HEK293T (cell line): ENCODE data around the gene NEK6.

Source experiments
- ARNT ChIP-seq: fragments of 450-650 bp; IDR thresholded peaks from 2 replicates; pipeline ENCODE4 v1.6.1; 2017; ENCODE audit warnings: mild to moderate bottlenecking
- BHLHE40 ChIP-seq: fragments of 450-650 bp; IDR thresholded peaks from 2 replicates; pipeline ENCODE4 v1.6.1; 2016; ENCODE audit warnings: mild to moderate bottlenecking, moderate library complexity, borderline replicate concordance
- CTBP1 ChIP-seq: fragments of 450-650 bp; IDR thresholded peaks from 2 replicates; pipeline ENCODE4 v1.6.1; 2016; ENCODE audit warnings: borderline replicate concordance
- ELF4 ChIP-seq: fragments of 450-650 bp; IDR thresholded peaks from 2 replicates; pipeline ENCODE4 v1.6.1; 2017; ENCODE audit warnings: antibody characterized with exemption
- FOXA1 ChIP-seq: fragments of 450-650 bp; IDR thresholded peaks from 2 replicates; pipeline ENCODE4 v1.6.1; 2016; ENCODE audit warnings: mild to moderate bottlenecking
- FOXK2 ChIP-seq: fragments of 450-650 bp; IDR thresholded peaks from 2 replicates; pipeline ENCODE4 v1.6.1; 2016; ENCODE audit warnings: mild to moderate bottlenecking
- FOXM1 ChIP-seq: fragments of 450-650 bp; IDR thresholded peaks from 2 replicates; pipeline ENCODE4 v1.6.1; 2017; ENCODE audit warnings: mild to moderate bottlenecking, borderline replicate concordance
- L3MBTL2 ChIP-seq: fragments of 450-650 bp; conservative IDR thresholded peaks from 2 replicates; pipeline ENCODE4 v1.6.1; 2016; ENCODE audit warnings: mild to moderate bottlenecking
- LEF1 ChIP-seq: fragments of 450-650 bp; IDR thresholded peaks from 2 replicates; pipeline ENCODE4 v1.6.1; 2017; ENCODE audit warnings: mild to moderate bottlenecking, borderline replicate concordance
- SP1 ChIP-seq: fragments of 450-650 bp; IDR thresholded peaks from 2 replicates; pipeline ENCODE4 v1.6.1; 2017
- SUZ12 ChIP-seq: fragments of 450-650 bp; IDR thresholded peaks from 2 replicates; pipeline ENCODE4 v1.6.1; 2016; ENCODE audit warnings: mild to moderate bottlenecking
- TARDBP ChIP-seq: fragments of 450-650 bp; IDR thresholded peaks from 2 replicates; pipeline ENCODE4 v1.6.1; 2016
- ZNF384 ChIP-seq: fragments of 450-650 bp; IDR thresholded peaks from 2 replicates; pipeline ENCODE4 v1.6.1; 2016
- TF ChIP-seq, protein P1 (sequence below): fragments of 450-650 bp; IDR thresholded peaks from 2 replicates; pipeline ENCODE4 v1.6.1; 2016

DNA sequence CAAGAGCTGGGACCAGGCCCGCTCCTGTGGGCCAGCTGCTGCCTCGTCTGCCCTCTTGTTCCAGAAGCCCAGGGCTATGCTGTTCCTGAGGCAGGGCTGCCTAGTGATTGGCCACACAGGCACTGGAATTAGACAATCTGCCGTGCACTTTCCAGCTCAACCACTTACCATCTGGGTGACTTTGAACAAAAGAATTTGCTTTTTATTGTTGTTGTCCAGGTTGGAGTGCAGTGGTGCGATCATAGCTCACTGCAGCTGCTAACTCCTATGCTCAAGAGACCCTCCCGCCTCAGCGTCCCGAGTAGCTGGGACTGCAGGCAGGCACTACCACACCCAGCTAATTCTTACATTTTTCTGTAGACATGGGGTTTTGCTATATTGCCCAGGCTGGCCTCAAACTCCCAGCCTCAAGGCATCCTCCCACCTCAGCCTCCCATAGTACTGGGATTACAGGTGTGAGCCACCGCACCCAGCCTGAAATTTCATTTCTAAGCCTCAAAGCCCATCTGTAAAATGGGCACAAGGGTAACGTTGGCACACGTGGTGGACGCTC, 1.2 kb upstream of the NEK6 start:
- TF ChIP-seq SP1: no peak
- TF ChIP-seq ARNT: no peak
- no peak for TF ChIP-seq BHLHE40
- no peak for TF ChIP-seq FOXK2
- no peak for TF ChIP-seq ZNF384
- TF ChIP-seq ELF4: no peak
- no peak for TF ChIP-seq SUZ12
- TF ChIP-seq FOXM1: no peak
- no peak for TF ChIP-seq CTBP1
- TF ChIP-seq, protein P1, sequence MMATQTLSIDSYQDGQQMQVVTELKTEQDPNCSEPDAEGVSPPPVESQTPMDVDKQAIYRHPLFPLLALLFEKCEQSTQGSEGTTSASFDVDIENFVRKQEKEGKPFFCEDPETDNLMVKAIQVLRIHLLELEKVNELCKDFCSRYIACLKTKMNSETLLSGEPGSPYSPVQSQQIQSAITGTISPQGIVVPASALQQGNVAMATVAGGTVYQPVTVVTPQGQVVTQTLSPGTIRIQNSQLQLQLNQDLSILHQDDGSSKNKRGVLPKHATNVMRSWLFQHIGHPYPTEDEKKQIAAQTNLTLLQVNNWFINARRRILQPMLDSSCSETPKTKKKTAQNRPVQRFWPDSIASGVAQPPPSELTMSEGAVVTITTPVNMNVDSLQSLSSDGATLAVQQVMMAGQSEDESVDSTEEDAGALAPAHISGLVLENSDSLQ: no peak
- no peak for TF ChIP-seq L3MBTL2
- no peak for TF ChIP-seq FOXA1
- no peak for TF ChIP-seq LEF1
- no peak for TF ChIP-seq TARDBP
